K562 (cell line): ENCODE measurements around the gene SUPT3H. TPM values are rescaled to one million over a fixed set of nuclear protein-coding genes. Genes with fewer than 3 reads are reported as not detected.

Experiments used
- BRD9 ChIP-seq: fragments of 450-650 bp; IDR thresholded peaks from 2 replicates; pipeline ENCODE4 v1.6.1; 2018; ENCODE audit warnings: low read depth; ENCODE audit not compliant: partially characterized antibody
- CBFA2T3 ChIP-seq: fragments of 450-650 bp; IDR thresholded peaks from 2 replicates; pipeline ENCODE4 v1.6.1; 2017
- CHD1 ChIP-seq: fragments of 200-600 bp; sonication (generic); IDR thresholded peaks from one replicate; pipeline ENCODE4 v1.6.1; 2012; ENCODE audit warnings: mild to moderate bottlenecking, moderate library complexity, low read length, inconsistent platforms
- ESRRB ChIP-seq: fragments of 250-450 bp; sonication (Bioruptor Pico); IDR thresholded peaks from 2 replicates; pipeline ENCODE4 v1.5.0; 2020; ENCODE audit warnings: mild to moderate bottlenecking, moderate library complexity, borderline replicate concordance
- ETV1 ChIP-seq: fragments of 450-650 bp; conservative IDR thresholded peaks from 2 replicates; pipeline ENCODE4 v1.6.1; 2016; ENCODE audit warnings: missing genetic modification characterization, control low read depth, low read depth, missing compliant biosample characterization
- EZH2 ChIP-seq: IDR thresholded peaks from 2 replicates; pipeline ENCODE4 v1.6.1; 2012; ENCODE audit warnings: low read depth, mild to moderate bottlenecking, inconsistent platforms, low read length, borderline replicate concordance
- MIER1 ChIP-seq: fragments of 450-650 bp; IDR thresholded peaks from 2 replicates; pipeline ENCODE4 v1.6.1; 2016; ENCODE audit warnings: antibody characterized with exemption, mild to moderate bottlenecking, low read depth
- NCOA6 ChIP-seq: fragments of 450-650 bp; IDR thresholded peaks from 2 replicates; pipeline ENCODE4 v1.6.1; 2017; ENCODE audit warnings: mild to moderate bottlenecking
- PHF8 ChIP-seq: fragments of 200-600 bp; sonication (generic); IDR thresholded peaks from 2 replicates; pipeline ENCODE4 v1.6.1; 2012; ENCODE audit warnings: mixed run types, mild to moderate bottlenecking, inconsistent platforms, low read length, moderate library complexity, borderline replicate concordance
- PRPF4 ChIP-seq: fragments of 200-400 bp; formaldehyde crosslinking; IDR thresholded peaks from one replicate; pipeline ENCODE4 v1.6.1; 2017; ENCODE audit warnings: low read length, low read depth, mild to moderate bottlenecking; ENCODE audit not compliant: insufficient read depth, poor library complexity, severe bottlenecking
- RBFOX2 ChIP-seq: fragments of 200-400 bp; formaldehyde crosslinking; IDR thresholded peaks from 2 replicates; pipeline ENCODE4 v1.6.1; 2017; ENCODE audit warnings: low read depth, mild to moderate bottlenecking, low read length, moderate library complexity
- RHOXF2B ChIP-seq: fragments of 250-450 bp; sonication (Bioruptor Pico); conservative IDR thresholded peaks from 2 replicates; pipeline ENCODE4 v1.5.1; 2021
- SIN3A ChIP-seq, 2 experiments: fragments of 150-350 bp in 1 of 2; IDR thresholded peaks; 2 replicates each; pipeline ENCODE4 v1.6.1; 2011 to 2016; ENCODE audit warnings: borderline replicate concordance in 2 of 2, low read depth in 2 of 2, low read length in 2 of 2, mild to moderate bottlenecking in 2 of 2, moderate library complexity in 2 of 2; ENCODE audit not compliant: control insufficient read depth in 1 of 2
- SOX6 ChIP-seq: fragments of 450-650 bp; IDR thresholded peaks from 2 replicates; pipeline ENCODE4 v1.6.1; 2014; ENCODE audit warnings: mild to moderate bottlenecking
- SP1 ChIP-seq: sonication (generic); formaldehyde crosslinking; IDR thresholded peaks from 2 replicates; pipeline ENCODE4 v1.8.1; 2022; ENCODE audit warnings: mild to moderate bottlenecking, missing genetic modification reagents
- TBL1XR1 ChIP-seq, 2 experiments: IDR thresholded peaks; 2 replicates each; pipeline ENCODE4 v1.6.1; 2012; ENCODE audit warnings: improper control_type of control experiment in 2 of 2, low read length in 2 of 2, mild to moderate bottlenecking in 1 of 2
- ZNF146 ChIP-seq: IDR thresholded peaks from one replicate; pipeline ENCODE4 v1.6.1; 2018; ENCODE audit warnings: missing compliant biosample characterization; ENCODE audit not compliant: unreplicated experiment
- ZNF23 ChIP-seq: fragments of 250-450 bp; sonication (Bioruptor Pico); IDR thresholded peaks from 2 replicates; pipeline ENCODE4 v1.4.0; 2020; ENCODE audit warnings: mild to moderate bottlenecking
- ZNF239 ChIP-seq: fragments of 250-450 bp; sonication (Bioruptor Pico); IDR thresholded peaks from 2 replicates; pipeline ENCODE4 v1.4.0; 2020; ENCODE audit warnings: mild to moderate bottlenecking
- ZNF311 ChIP-seq: fragments of 250-450 bp; sonication (Bioruptor Pico); IDR thresholded peaks from 2 replicates; pipeline ENCODE4 v1.4.0; 2020; ENCODE audit warnings: mild to moderate bottlenecking, moderate library complexity
- ZNF354B ChIP-seq: fragments of 250-450 bp; sonication (Bioruptor Pico); IDR thresholded peaks from 2 replicates; pipeline ENCODE4 v1.4.0; 2020
- polyA plus RNA-seq, 8 experiments: library from polyadenylated mRNA; depleted of rRNA in 4 of 8; stranded (reverse) in 5 of 8; unstranded in 3 of 8; fragments of >200 nt; fragmentation: Nextera tagmentation in 2 of 8; fragmentation: Illumina TruSeq in 1 of 8; extraction: Ambion mirVana in 2 of 8; extraction: Trizol in 1 of 8; gene quantifications; 2 replicates each; pipeline versions ENCODE4 v1.2.1 to v1.2.3, GENCODE V29; 2011 to 2014; ENCODE audit warnings: inconsistent platforms in 1 of 8, missing spikeins in 1 of 8
- total RNA-seq, 7 experiments: library from RNA; depleted of rRNA in 6 of 7; stranded (reverse); fragments of >200 nt in 6 of 7; fragmentation: Illumina TruSeq in 2 of 7; extraction: Trizol in 2 of 7; gene quantifications; 2 replicates each; pipeline versions ENCODE4 v1.2.1 to v1.2.3, GENCODE V29; 2011 to 2021; ENCODE audit warnings: low replicate concordance in 1 of 7
- TF ChIP-seq, protein P1 (sequence below): fragments of 450-650 bp; IDR thresholded peaks from 2 replicates; pipeline ENCODE4 v1.6.1; 2016; ENCODE audit warnings: mild to moderate bottlenecking
- TF ChIP-seq, protein P2 (sequence below): fragments of 250-450 bp; sonication (Bioruptor Pico); IDR thresholded peaks from 2 replicates; pipeline ENCODE4 v1.8.0; 2021; ENCODE audit warnings: moderate library complexity, mild to moderate bottlenecking, inconsistent platforms
- TF ChIP-seq, protein P3 (sequence below): sonication (generic); formaldehyde crosslinking; IDR thresholded peaks from 2 replicates; pipeline ENCODE4 v1.8.0; 2023; ENCODE audit warnings: mild to moderate bottlenecking, missing genetic modification reagents

Gene SUPT3H
- total and polyA plus RNA-seq, 9 of the 15 experiments (the other 6 are each of a cell fraction or from before 2014, with no cell fraction given), result 7.2 to 16.3 (median 11.9) TPM

DNA sequence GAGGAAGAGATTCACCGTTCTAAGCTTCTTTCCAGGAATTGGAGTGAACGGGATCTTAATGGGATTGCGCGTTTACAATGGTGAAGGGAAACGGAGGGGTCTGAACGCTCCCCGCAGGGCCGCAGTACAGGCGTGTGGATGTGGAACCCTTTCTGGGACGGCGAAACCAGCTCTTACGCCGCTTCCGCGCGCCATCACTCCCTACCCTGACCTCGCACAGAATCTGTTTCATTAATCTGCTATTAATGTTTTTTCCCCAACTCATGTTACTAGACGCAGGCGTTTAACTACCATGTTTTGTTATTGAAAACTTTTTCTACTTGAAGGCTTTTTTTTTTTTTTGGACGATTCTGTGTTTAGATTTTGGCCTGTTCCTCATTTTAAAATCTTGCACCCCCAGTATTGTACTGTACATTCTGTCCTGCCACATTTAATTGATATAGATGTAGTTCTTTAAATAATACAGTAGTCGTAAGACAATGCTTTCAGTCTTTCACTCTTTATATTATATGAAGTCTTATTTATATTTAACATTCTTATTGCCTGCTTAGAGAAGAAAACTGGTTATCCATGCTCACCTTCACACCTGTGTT, 696 bp upstream of the SUPT3H start (continued):
- TF ChIP-seq, protein P1, sequence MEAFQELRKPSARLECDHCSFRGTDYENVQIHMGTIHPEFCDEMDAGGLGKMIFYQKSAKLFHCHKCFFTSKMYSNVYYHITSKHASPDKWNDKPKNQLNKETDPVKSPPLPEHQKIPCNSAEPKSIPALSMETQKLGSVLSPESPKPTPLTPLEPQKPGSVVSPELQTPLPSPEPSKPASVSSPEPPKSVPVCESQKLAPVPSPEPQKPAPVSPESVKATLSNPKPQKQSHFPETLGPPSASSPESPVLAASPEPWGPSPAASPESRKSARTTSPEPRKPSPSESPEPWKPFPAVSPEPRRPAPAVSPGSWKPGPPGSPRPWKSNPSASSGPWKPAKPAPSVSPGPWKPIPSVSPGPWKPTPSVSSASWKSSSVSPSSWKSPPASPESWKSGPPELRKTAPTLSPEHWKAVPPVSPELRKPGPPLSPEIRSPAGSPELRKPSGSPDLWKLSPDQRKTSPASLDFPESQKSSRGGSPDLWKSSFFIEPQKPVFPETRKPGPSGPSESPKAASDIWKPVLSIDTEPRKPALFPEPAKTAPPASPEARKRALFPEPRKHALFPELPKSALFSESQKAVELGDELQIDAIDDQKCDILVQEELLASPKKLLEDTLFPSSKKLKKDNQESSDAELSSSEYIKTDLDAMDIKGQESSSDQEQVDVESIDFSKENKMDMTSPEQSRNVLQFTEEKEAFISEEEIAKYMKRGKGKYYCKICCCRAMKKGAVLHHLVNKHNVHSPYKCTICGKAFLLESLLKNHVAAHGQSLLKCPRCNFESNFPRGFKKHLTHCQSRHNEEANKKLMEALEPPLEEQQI, result no peak
- TF ChIP-seq ESRRB (no peak), SIN3A (IDR thresholded peaks at IDR 0.05; ENCODE audit: borderline replicate concordance in 2 of 2, control insufficient read depth in 1 of 2, low read depth in 2 of 2, low read length in 2 of 2) (peak in 1 of 2 experiments; percentile 57; a peak in 1 of 4 replicates), ZNF354B (no peak), NCOA6 (no peak), ZNF146 (CRISPR knock-in tag) (no peak), CBFA2T3 (no peak), ZNF239 (no peak), RBFOX2 (no peak), SOX6 (0 out of 2 replicates have a peak, but pooled peaks have one; percentile 7), RHOXF2B (CRISPR knock-in tag) (no peak), PHF8 (no peak; the same call in 1 of the 2 replicates), ETV1 (tag) (0 out of 2 replicates have a peak, but pooled peaks have one; percentile 6), ZNF311 (CRISPR knock-in tag) (no peak), EZH2 (no peak), MIER1 (peak; percentile 66; the same call in 1 of the 2 replicates), SP1 (CRISPR knock-in tag) (0 out of 2 replicates have a peak, but pooled peaks have one; percentile 3), BRD9 (peak; percentile 54), CHD1 (no peak), ZNF23 (no peak), PRPF4 (no peak), TBL1XR1 (IDR thresholded peaks at IDR 0.05; ENCODE audit: low read length in 2 of 2) (no peak)
- TF ChIP-seq, protein P2, sequence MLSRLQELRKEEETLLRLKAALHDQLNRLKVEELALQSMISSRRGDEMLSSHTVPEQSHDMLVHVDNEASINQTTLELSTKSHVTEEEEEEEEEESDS (CRISPR knock-in tag), result no peak
- TF ChIP-seq, protein P3, sequence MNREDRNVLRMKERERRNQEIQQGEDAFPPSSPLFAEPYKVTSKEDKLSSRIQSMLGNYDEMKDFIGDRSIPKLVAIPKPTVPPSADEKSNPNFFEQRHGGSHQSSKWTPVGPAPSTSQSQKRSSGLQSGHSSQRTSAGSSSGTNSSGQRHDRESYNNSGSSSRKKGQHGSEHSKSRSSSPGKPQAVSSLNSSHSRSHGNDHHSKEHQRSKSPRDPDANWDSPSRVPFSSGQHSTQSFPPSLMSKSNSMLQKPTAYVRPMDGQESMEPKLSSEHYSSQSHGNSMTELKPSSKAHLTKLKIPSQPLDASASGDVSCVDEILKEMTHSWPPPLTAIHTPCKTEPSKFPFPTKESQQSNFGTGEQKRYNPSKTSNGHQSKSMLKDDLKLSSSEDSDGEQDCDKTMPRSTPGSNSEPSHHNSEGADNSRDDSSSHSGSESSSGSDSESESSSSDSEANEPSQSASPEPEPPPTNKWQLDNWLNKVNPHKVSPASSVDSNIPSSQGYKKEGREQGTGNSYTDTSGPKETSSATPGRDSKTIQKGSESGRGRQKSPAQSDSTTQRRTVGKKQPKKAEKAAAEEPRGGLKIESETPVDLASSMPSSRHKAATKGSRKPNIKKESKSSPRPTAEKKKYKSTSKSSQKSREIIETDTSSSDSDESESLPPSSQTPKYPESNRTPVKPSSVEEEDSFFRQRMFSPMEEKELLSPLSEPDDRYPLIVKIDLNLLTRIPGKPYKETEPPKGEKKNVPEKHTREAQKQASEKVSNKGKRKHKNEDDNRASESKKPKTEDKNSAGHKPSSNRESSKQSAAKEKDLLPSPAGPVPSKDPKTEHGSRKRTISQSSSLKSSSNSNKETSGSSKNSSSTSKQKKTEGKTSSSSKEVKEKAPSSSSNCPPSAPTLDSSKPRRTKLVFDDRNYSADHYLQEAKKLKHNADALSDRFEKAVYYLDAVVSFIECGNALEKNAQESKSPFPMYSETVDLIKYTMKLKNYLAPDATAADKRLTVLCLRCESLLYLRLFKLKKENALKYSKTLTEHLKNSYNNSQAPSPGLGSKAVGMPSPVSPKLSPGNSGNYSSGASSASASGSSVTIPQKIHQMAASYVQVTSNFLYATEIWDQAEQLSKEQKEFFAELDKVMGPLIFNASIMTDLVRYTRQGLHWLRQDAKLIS (CRISPR knock-in tag), result no peak
